Measurements from ENCODE around the gene GIMD1. TPM values are rescaled to one million over a fixed set of nuclear protein-coding genes. Genes with fewer than 3 reads are reported as not detected.

The GIMD1 gene
- not detected in 2 replicates for polyA plus RNA-seq

DNA sequence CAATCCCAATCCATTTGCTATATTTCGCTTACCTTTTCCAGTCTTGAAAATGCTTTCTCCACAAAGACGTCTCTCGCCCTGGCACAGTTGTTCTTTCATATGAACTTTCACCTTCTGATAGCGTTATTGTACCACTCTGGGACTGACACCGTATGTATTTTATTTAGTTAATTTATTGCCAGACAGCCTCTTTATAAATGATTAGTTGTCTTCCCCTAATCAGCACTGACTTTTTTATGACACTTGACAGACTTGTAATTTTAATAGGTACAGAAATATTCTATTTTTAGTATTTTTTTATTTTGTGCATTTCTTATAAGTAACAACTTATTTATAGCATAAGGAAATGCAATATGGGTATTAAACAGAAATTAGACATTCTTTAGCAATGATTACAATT, at the start of gene GIMD1:
Gene GIMD1 (minus strand): TSS at position 101 of the 400 bp plus-strand sequence. CDS start 1,343 bp downstream, outside the sequence.

GRCh38 chr4:106315968-106316772, 52.4 kb downstream of the GIMD1 start, which contains the start of the genes AIMP1 and TBCK:
TSS of gene AIMP1 (plus strand) at chr4:106316550. CDS start at chr4:106325010, 8,460 bp downstream.
TSS of gene TBCK (minus strand) at chr4:106316209. CDS start at chr4:106308960, 7,249 bp downstream.

Other genes starting within 250 kb of the GIMD1 start
- 9.1 and 11.5 TPM in 2 replicates for gene TBCK, start 52.6 kb downstream of the GIMD1 start, polyA plus RNA-seq
- 111 and 124 TPM in 2 replicates for gene AIMP1, start 52.2 kb downstream of the GIMD1 start, polyA plus RNA-seq

Data from Purkinje cell (primary cell).